Ishikawa (cell line): ENCODE measurements around the gene TMSB4X.

Experiments used
- CREB1 ChIP-seq: IDR thresholded peaks from 2 replicates; pipeline ENCODE4 v1.6.1; 2012; ENCODE audit warnings: low read depth
- EP300 ChIP-seq: IDR thresholded peaks from 2 replicates; pipeline ENCODE4 v1.6.1; 2012; ENCODE audit warnings: borderline replicate concordance
- NFIC ChIP-seq: IDR thresholded peaks from 2 replicates; pipeline ENCODE4 v1.6.1; 2012
- TAF1 ChIP-seq: IDR thresholded peaks from 2 replicates; pipeline ENCODE4 v1.6.1; 2012; ENCODE audit warnings: low read depth, mild to moderate bottlenecking
- TCF12 ChIP-seq: IDR thresholded peaks from 2 replicates; pipeline ENCODE4 v1.6.1; 2012; ENCODE audit warnings: low read depth
- TEAD4 ChIP-seq: IDR thresholded peaks from 2 replicates; pipeline ENCODE4 v1.6.1; 2012
- ZBTB7A ChIP-seq: IDR thresholded peaks from 2 replicates; pipeline ENCODE4 v1.6.1; 2012; ENCODE audit warnings: low read depth
- TF ChIP-seq, protein P1 (sequence below): IDR thresholded peaks from 2 replicates; pipeline ENCODE4 v1.6.1; 2012; ENCODE audit warnings: low read depth, mild to moderate bottlenecking
- TF ChIP-seq, protein P2 (sequence below): IDR thresholded peaks from 2 replicates; pipeline ENCODE4 v1.6.1; 2012

DNA sequence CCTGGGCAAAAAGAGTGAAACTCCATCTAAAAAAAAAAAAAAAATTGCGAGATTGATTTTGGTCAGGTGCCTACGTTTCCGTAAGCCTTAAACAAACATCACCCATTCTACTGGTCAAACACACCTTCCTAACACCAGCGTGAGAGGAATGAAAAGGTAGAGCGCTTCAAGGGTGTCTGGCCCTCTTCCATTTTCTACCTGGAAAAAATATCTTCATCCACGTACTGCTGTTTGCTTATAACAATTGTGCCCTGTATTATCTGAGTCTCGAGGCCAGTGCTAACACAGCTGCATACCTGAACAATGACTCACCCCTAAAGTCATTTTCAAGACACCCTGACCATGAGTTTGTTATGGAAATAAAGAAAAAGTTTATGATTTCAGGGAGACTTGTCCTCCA is 13.9 kb downstream of the TMSB4X start:
- TF ChIP-seq, protein P1, sequence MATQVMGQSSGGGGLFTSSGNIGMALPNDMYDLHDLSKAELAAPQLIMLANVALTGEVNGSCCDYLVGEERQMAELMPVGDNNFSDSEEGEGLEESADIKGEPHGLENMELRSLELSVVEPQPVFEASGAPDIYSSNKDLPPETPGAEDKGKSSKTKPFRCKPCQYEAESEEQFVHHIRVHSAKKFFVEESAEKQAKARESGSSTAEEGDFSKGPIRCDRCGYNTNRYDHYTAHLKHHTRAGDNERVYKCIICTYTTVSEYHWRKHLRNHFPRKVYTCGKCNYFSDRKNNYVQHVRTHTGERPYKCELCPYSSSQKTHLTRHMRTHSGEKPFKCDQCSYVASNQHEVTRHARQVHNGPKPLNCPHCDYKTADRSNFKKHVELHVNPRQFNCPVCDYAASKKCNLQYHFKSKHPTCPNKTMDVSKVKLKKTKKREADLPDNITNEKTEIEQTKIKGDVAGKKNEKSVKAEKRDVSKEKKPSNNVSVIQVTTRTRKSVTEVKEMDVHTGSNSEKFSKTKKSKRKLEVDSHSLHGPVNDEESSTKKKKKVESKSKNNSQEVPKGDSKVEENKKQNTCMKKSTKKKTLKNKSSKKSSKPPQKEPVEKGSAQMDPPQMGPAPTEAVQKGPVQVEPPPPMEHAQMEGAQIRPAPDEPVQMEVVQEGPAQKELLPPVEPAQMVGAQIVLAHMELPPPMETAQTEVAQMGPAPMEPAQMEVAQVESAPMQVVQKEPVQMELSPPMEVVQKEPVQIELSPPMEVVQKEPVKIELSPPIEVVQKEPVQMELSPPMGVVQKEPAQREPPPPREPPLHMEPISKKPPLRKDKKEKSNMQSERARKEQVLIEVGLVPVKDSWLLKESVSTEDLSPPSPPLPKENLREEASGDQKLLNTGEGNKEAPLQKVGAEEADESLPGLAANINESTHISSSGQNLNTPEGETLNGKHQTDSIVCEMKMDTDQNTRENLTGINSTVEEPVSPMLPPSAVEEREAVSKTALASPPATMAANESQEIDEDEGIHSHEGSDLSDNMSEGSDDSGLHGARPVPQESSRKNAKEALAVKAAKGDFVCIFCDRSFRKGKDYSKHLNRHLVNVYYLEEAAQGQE: no peak
- TF ChIP-seq TAF1: no peak
- TF ChIP-seq, protein P2, sequence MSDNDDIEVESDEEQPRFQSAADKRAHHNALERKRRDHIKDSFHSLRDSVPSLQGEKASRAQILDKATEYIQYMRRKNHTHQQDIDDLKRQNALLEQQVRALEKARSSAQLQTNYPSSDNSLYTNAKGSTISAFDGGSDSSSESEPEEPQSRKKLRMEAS: no peak
- TF ChIP-seq TCF12: 0 out of 2 replicates have a peak, but pooled peaks have one; percentile 36
- TF ChIP-seq TEAD4: peak; percentile 83
- peak; percentile 68 for TF ChIP-seq NFIC
- TF ChIP-seq EP300: peak; percentile 70
- no peak for TF ChIP-seq CREB1
- no peak for TF ChIP-seq ZBTB7A
